Measurements from ENCODE around the gene SPDEF. TPM values are rescaled to one million over a fixed set of nuclear protein-coding genes. Genes with fewer than 3 reads are reported as not detected.

SPDEF gene
- total RNA-seq, 1 donor from 2014 or later = not detected

GRCh38 chr6:34544776-34545471 is 11.2 kb downstream of the SPDEF start:
- Histone ChIP-seq H3K36me3 (ENCODE audit: control insufficient read depth, insufficient read depth, low read length) (no peaks in the 10 kb centered on the region), H3K27me3 (ENCODE audit: control insufficient read depth, insufficient read depth, low read length) (no peaks in the 10 kb centered on the region), H3K4me3 (ENCODE audit: low read depth, low read length) (no peak overlapping the region)
- no peak for DNase-seq (ENCODE audit: low read depth)
- no peak for TF ChIP-seq CTCF (IDR thresholded peaks at IDR 0.05; ENCODE audit: insufficient read depth, low read length, poor library complexity, severe bottlenecking)

GRCh38 chr6:34544052-34544604 is 12.0 kb downstream of the SPDEF start:
- no peak for DNase-seq (ENCODE audit: low read depth)
- TF ChIP-seq CTCF (IDR thresholded peaks at IDR 0.05; ENCODE audit: insufficient read depth, low read length, poor library complexity, severe bottlenecking) = no peak
- no peak overlapping the region for H3K4me3 ChIP-seq (ENCODE audit: low read depth, low read length)

DNA sequence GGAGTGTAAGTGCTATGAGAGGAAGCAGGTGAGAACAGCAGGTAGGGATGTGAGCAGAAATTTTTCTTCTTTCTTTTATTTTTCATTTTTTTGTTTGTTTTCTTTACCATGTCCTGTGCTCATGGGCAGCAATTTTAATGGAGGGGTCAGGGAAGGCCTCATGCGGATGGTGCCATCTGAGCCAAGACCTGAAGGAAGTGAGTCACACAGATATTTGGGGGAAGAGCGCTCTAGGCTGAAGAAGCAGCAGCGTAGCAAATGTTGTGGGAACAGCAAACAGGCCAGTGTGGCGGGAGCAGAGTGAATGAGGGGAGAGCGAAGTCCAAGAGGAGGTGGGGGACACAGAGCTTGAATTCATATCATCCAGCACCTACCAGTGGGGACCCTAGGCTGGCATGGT is 12.7 kb downstream of the SPDEF start:
- no peaks in the 10 kb centered on the region for H3K36me3 ChIP-seq (ENCODE audit: control insufficient read depth, insufficient read depth, low read length)
- DNase-seq (ENCODE audit: low read depth) = no peak
- no peaks in the 10 kb centered on the region for H3K27me3 ChIP-seq (ENCODE audit: control insufficient read depth, insufficient read depth, low read length)
- TF ChIP-seq CTCF (IDR thresholded peaks at IDR 0.05; ENCODE audit: insufficient read depth, low read length, poor library complexity, severe bottlenecking) = no peak
- no peak overlapping the region for H3K4me3 ChIP-seq (ENCODE audit: low read depth, low read length)

More at GRCh38 chr6:34544052-34544604, 12.0 kb downstream of the SPDEF start:
- H3K27me3 ChIP-seq (ENCODE audit: control insufficient read depth, insufficient read depth, low read length) = no peaks in the 10 kb centered on the region
- no peaks in the 10 kb centered on the region for H3K36me3 ChIP-seq (ENCODE audit: control insufficient read depth, insufficient read depth, low read length)

DNA sequence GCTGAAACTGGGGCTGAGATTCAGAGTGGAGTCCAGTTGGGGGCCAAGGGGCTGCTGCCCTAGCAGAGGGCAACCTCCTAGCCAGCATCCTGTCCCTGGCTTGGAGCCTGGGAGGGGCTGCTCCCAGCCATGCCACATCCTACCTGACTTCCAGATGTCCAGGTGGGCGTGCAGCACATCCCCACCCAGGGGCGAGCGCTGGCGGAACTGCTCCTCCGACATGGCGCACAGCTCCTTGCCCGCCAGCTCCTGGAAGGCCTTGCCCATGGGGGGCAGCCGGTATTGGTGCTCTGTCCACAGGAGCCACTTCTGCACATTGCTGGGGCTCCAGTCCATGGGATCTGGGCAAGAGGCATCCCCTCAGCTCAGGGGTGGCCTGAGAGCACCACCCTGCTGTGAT is 15.3 kb downstream of the SPDEF start:
- TF ChIP-seq CTCF (IDR thresholded peaks at IDR 0.05; ENCODE audit: insufficient read depth, low read length, poor library complexity, severe bottlenecking) = no peak
- DNase-seq (ENCODE audit: low read depth) = no peak
- no peak overlapping the region for H3K4me3 ChIP-seq (ENCODE audit: low read depth, low read length)
- no peaks in the 10 kb centered on the region for H3K27me3 ChIP-seq (ENCODE audit: control insufficient read depth, insufficient read depth, low read length)
- no peaks in the 10 kb centered on the region for H3K36me3 ChIP-seq (ENCODE audit: control insufficient read depth, insufficient read depth, low read length)

GRCh38 chr6:34540222-34540621 is 15.9 kb downstream of the SPDEF start:
- Histone ChIP-seq H3K36me3 (ENCODE audit: control insufficient read depth, insufficient read depth, low read length) (no peaks in the 10 kb centered on the region), H3K27me3 (ENCODE audit: control insufficient read depth, insufficient read depth, low read length) (no peaks in the 10 kb centered on the region), H3K4me3 (ENCODE audit: low read depth, low read length) (no peak overlapping the region)
- no peak for DNase-seq (ENCODE audit: low read depth)
- TF ChIP-seq CTCF (IDR thresholded peaks at IDR 0.05; ENCODE audit: insufficient read depth, low read length, poor library complexity, severe bottlenecking) = no peak

- Histone ChIP-seq H3K27me3 (ENCODE audit: control insufficient read depth, insufficient read depth, low read length) (no peaks in the 10 kb centered on the region), H3K4me3 (ENCODE audit: low read depth, low read length) (no peak overlapping the region), H3K36me3 (ENCODE audit: control insufficient read depth, insufficient read depth, low read length) (no peaks in the 10 kb centered on the region)
- DNase-seq (ENCODE audit: low read depth) = no peak
- TF ChIP-seq CTCF (IDR thresholded peaks at IDR 0.05; ENCODE audit: insufficient read depth, low read length, poor library complexity, severe bottlenecking) = no peak
These were observed 16.9 kb downstream of the SPDEF start for GRCh38 chr6:34539181-34539580.
